Kasumi-1 (cell line): ENCODE measurements around the gene TMEM222.
A peak's percentile ranks its signal among the peaks of the same experiment; 100 is the strongest.
"Not testable (repeated sequence)": the region's sequence is repeated elsewhere in the genome, so short reads cannot be mapped to it uniquely, and the experiment has no call there.

Experiments used
- DNase-seq, 2 experiments: peaks; one replicate each; lab custom pipeline; 2025; lab: John Stamatoyannopoulos, UW

The TMEM222 gene, protein sequence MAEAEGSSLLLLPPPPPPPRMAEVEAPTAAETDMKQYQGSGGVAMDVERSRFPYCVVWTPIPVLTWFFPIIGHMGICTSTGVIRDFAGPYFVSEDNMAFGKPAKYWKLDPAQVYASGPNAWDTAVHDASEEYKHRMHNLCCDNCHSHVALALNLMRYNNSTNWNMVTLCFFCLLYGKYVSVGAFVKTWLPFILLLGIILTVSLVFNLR

GRCh38 chr1:27321813-27322568 lies at the start of gene TMEM222:
Gene TMEM222 (plus strand): TSS chr1:27322163. CDS start chr1:27322198, 35 bp downstream.
- DNase-seq, result peak; percentile 97

- DNase-seq, result no peak
These were observed 47.8 kb upstream of the TMEM222 start for GRCh38 chr1:27274204-27274603.

DNA sequence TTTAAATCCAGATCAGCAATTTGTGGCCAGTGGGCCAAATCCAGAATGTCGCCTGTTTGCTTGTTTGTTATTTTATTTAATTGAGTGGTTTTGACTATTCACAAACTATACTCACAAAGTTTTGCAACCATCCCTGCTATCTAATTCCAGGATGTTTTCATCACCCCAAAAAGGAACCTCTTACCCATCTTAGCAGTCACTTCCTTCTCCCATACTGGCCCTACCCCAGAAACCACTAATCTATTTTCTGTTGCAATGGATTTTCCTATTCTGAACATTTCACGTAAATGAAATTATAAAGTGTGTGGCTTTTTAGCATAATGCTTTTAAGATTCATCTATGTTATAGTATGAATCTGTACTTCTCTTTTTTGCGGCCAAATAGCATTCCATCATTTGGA lies 46.3 kb upstream of the TMEM222 start:
- peak; percentile 23 to 29 for DNase-seq

GRCh38 chr1:27284425-27285273 lies 37.3 kb upstream of the TMEM222 start:
- DNase-seq, result peak; percentile 82 to 91

DNA sequence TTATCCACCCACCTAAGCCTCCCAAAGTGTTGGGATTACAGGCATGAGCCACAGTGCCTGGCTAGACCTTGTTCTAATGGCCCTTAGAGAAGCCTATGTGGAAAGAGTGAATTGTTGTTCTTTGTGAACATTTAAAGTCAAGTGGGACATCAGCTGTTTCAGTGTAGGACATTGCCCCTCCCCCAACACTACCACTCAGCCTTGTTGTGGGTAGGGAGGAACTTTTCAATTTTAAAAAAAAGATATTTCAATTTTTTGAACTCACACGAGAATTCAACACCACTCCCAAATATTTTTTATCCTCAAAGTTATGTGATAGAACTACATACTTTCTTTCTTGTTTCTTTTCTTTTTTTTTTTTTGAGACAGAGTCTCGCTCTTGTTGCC lies 36.7 kb upstream of the TMEM222 start:
- no peak for DNase-seq

GRCh38 chr1:27285821-27286220 lies 36.1 kb upstream of the TMEM222 start:
- DNase-seq, result not testable (repeated sequence)

GRCh38 chr1:27289125-27289524 lies 32.8 kb upstream of the TMEM222 start:
- DNase-seq, result not testable (repeated sequence)

GRCh38 chr1:27290581-27290980 lies 31.4 kb upstream of the TMEM222 start:
- DNase-seq, result no peak

GRCh38 chr1:27292106-27292505 lies 29.9 kb upstream of the TMEM222 start:
- DNase-seq, result no peak

GRCh38 chr1:27293915-27294314 lies 28.0 kb upstream of the TMEM222 start:
- DNase-seq, result no peak

DNA sequence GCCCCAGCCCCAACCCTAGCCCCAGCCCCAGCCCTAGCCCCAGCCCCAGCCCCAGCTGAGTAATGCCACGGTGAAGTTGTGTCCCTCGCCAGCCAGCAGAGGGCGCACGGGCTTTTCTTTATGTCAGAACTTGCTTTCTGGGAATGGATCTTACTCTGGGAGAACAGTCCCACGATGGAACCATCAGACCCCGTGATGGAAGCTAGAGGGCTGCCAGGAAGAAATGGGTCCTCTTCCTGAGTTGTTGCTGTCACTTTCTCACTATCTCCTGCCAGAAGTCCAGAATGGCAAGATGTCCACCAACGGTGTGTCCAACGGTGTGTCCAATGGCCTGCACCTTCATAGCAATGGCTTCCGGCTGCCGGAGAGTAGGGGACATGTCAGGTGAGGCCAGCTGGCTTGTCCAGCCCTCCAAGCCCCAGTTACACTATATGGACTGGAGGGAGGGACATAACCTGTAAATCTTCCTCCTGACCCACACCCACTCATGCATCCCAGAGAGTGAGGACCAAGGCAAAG lies 25.1 kb upstream of the TMEM222 start:
- peak; percentile 31 to 49 for DNase-seq

DNA sequence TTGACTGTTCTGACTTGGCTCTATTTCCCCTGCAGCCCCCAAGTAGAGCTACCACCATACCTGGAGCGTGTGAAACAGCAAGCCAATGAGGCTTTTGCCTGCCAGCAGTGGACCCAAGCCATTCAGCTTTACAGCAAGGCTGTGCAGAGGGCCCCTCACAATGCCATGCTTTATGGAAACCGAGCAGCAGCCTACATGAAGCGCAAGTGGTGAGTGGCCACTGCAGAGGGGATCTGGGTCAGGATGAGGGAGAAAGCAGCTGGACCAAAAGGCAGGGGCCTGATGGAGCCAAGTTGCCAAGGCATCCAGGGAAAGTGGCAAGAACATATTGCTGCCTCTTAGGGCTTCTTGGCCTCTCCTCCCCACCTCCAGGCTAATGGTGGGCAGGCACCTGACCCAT lies 24.1 kb upstream of the TMEM222 start:
- no peak for DNase-seq

DNA sequence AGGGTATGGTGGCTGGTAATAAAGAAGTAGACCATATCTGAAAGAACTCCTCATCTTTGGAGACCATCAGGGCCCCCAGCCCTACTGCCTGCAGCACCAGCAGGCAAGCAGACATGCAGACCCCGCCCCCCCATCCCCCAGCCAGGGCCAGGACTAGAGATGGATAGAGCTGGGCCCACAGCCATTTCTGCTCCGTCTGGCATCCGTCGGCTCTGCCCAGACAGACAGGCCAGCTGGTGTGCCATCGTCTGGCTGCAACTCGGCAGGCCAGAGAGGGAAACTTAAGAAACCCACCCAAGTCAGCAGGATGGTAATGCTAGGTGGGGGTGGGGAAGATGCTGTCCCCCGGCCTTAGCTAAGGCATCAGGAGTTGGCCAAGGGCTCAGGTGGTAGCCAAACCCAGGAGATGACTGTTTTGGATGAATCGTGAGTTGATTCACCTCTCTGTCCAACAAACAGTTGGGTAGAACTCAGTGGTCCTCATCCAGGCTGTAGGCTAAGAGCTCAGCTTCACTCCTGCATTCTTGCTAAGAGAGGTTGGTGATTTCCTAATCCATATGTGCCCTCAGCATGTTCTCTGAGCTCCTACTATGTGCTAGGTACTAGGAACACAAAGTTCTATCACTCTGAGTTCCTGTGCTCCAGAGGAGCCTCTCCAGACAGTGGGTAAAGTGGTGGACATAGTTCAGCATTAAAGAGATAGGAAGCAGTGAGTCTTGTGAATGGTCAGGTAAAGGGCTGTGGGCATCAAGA lies 23.2 kb upstream of the TMEM222 start:
- no peak for DNase-seq

DNA sequence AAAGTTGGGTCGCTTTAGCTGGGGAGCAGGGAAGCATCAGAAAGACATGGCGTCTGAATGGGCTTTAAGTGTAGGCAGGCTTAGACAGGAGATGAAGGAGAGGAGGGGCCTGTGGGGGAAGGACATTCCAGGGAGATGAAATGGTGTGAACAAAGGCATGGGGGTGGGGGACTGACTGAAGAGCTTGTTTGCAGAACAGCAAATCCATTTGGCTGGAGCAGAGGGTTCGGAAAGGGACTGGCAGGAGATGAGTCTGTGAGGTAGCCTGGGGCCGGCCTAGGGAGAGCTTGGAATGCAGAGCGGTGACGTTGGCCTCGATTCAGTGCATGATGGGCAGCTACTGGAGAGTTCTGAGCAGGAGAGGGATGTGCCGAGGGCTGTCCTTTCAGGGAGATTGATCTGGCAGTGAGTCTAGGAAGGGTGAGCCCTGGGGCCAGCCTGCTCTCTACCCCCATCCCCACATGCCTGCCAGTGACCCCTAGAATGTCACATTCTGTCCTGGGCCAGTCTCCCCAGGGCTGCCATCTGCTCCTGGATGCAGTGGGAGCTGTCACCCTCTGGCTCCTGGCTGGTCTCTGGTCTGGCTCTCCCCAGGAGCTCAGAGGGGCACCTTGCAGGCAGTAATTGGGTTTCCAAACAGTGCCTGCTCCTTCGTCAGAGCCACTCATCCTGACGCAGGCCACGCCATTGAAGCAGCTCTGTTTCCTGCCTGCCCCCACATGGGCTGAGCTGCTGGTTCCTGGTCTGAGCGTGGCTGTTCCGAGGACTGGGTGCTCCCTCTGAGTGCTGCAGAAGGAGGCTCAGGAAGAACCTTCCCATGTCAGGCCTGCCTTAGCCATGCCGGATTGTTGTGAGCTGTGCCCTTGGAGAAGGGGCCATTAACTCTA lies 22.3 kb upstream of the TMEM222 start:
- DNase-seq, result peak; percentile 53 to 64

GRCh38 chr1:27300341-27301051 lies 21.5 kb upstream of the TMEM222 start:
- DNase-seq, result peak; percentile 87 to 92

- DNase-seq, result no peak
These were observed 20.9 kb upstream of the TMEM222 start for GRCh38 chr1:27301052-27301422.

DNA sequence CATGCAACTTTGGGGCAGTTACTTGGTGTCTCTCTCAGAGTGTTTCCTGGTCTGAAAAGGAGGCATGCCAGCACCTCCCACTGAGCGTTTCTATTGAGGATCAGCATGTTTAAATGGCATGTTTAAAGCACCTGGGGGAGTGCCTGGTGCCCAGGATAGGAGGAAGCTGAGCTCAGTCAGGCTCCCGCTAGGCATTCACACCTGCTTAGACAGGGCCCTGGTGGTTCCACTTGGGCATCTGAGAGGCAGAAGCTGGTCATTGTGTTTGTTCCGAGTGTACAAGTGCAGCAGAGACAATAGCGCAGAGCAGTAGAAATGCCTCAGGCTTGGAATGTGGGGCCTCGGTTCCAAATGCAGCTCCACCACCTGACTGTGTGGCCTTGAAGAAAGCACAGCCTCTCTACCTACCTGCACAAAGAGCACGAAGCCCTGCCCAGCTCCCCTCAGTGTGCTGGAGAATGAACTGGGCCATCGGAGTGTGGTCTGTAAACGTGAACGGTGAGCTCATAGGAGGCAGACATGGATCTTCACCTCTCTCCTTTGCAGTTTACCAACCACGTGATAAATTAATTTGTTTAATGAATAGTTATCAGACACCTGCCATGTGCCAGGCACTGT lies 20.3 kb upstream of the TMEM222 start:
- no peak for DNase-seq

GRCh38 chr1:27302612-27303011 lies 19.4 kb upstream of the TMEM222 start:
- DNase-seq, result no peak

DNA sequence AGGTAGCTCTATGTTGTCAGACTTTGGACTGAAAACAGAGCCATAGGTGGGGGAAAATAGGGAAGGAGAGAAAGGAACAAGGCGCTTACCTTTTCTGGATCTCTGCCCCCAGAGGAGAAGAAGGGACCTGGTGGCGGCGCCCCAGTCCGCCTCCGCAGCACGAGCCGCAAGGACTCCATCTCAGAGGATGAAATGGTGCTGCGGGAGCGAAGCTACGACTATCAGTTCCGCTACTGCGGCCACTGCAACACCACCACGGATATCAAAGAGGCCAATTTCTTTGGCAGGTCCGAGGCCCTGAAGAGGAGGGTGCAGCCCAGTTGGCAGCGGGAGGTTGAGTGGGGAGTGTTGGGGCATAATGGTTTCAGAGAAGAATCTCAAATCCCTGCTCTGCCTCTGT lies 18.5 kb upstream of the TMEM222 start:
- DNase-seq, result no peak

- no peak for DNase-seq
These were observed 15.9 kb upstream of the TMEM222 start for GRCh38 chr1:27306071-27306470.
